ENCODE measurements around the gene NRL.

The NRL gene

DNA sequence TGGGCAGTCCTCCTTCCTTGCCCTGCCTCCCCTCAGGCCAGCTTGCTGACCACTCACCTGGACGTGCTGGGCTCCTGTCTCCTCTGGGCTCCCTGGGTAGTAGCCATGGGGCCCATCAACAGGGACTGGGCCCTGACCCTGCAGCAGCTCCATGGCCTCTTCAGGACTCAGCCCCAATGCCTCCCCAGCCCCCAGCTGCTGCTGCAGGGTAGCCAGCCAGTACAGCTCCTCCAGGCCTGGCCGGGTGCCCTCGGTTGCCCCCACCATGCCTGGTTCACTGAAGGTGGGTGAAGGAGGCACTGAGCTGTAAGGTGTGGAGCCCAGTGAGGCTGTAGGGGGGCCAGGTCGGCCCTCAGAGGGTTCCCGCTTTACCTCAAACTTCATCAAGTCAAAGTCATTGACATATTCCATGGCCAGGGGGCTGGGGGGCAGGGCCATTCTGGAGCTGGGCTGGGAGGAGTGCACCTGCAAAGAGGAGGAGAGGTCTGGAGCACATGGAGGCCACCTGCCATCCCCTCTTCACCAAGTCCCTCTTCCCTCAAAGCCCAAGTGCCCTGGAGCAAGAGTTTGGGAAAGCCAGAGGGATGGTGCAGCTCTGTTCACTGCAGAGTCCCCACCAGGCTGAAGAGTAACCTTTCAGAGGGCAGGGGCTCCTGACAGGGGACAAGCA is 32.2 kb downstream of the NRL start:
- Mint-ChIP-seq H3K4me1 (peaks cover 32% of the 10 kb centered on the region), H3K4me3 (peak overlapping the region; percentile 76 to 86 (median 84)), H3K9me3 (no peaks in the 10 kb centered on the region), H3K36me3 (ENCODE audit: low read depth) (no peaks in the 10 kb centered on the region), H3K27ac (peak overlapping the region in 1 of 3 experiments; percentile 19), H3K27me3 (ENCODE audit: low read depth) (peaks cover 58% of the 10 kb centered on the region)
- TF ChIP-seq, protein P1, sequence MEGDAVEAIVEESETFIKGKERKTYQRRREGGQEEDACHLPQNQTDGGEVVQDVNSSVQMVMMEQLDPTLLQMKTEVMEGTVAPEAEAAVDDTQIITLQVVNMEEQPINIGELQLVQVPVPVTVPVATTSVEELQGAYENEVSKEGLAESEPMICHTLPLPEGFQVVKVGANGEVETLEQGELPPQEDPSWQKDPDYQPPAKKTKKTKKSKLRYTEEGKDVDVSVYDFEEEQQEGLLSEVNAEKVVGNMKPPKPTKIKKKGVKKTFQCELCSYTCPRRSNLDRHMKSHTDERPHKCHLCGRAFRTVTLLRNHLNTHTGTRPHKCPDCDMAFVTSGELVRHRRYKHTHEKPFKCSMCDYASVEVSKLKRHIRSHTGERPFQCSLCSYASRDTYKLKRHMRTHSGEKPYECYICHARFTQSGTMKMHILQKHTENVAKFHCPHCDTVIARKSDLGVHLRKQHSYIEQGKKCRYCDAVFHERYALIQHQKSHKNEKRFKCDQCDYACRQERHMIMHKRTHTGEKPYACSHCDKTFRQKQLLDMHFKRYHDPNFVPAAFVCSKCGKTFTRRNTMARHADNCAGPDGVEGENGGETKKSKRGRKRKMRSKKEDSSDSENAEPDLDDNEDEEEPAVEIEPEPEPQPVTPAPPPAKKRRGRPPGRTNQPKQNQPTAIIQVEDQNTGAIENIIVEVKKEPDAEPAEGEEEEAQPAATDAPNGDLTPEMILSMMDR (IDR thresholded peaks at IDR 0.05; ENCODE audit: unreplicated experiment in 3 of 3), result no peak

DNA sequence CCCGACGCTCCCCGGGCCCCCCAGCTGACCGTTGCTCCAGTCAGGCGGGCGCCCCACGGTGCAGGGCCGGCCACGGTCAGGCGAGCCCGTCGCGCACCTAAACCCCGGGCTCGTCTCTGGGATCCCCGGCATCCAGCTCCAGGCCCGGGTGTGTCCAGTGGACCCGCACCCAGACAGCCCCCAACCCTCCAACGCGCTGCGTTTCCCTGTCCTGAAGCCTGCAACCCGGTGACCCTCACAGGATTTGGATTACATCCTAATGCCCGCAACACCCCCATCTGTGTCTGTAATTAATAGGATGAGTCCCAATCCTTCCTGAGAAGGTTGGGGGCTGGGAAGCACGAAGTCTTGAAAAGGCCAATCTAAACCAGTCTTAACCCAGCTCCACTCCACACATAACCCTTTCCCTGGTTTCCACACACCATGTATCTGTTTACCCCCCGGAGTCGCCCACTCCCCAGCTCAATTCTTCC is 33.0 kb downstream of the NRL start:
- H3K4me3 Mint-ChIP-seq, result peak overlapping the region; percentile 76 to 86 (median 84)
- peak overlapping the region in 1 of 3 experiments; percentile 19 for H3K27ac Mint-ChIP-seq
- H3K9me3 Mint-ChIP-seq, result no peaks in the 10 kb centered on the region
- peaks cover 28% of the 10 kb centered on the region for H3K4me1 Mint-ChIP-seq
- H3K27me3 Mint-ChIP-seq (ENCODE audit: low read depth), result peaks cover 58% of the 10 kb centered on the region
- no peaks in the 10 kb centered on the region for H3K36me3 Mint-ChIP-seq (ENCODE audit: low read depth)
- TF ChIP-seq, protein P1 (IDR thresholded peaks at IDR 0.05; ENCODE audit: unreplicated experiment in 3 of 3), result no peak

DNA sequence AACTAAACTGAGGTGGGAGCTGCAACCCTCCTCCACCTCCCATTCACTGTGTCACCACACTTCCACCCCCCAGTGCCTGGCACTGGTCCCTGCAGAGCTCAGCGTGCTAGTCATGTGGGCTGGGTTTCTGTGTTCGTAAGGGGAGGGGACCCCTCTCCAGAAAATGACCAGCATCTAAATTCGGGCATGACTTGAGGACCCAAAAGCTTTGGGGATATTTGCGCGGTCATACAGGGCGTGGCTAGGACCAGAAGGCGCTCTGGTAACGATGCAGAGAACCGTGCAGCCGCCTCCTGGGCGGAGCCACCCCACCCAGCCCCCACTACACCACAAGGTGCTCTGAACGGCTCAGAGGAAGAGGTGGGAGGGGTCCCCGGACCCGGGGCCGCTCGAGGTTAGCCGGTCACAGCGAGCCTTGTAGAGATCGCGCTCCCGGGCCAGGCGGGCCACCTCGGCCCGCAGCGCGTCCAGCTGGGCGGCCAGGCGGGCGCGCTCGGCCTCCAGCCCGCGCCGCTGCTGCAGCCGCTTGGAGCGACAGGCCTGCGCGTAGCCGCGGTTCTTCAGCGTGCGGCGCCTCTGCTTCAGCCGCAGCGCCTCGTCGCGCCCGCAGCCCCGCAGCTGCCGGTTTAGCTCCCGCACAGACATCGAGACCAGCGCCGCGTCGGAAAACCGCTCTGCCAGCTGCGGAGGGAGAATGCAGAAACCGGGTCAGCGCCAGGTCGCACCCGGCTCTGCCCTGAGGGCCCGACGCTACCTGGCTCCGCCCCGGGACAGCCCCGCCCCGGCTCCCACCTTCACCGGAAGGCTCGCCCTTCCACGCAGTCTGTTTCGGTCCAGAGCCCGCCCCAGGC is 33.6 kb downstream of the NRL start:
- Mint-ChIP-seq H3K4me3 (peak overlapping the region; percentile 77 to 79 (median 78)), H3K9me3 (no peaks in the 10 kb centered on the region), H3K36me3 (ENCODE audit: low read depth) (no peaks in the 10 kb centered on the region), H3K27me3 (ENCODE audit: low read depth) (peaks cover 58% of the 10 kb centered on the region), H3K4me1 (peaks cover 23% of the 10 kb centered on the region), H3K27ac (no peak overlapping the region)
- TF ChIP-seq, protein P1 (IDR thresholded peaks at IDR 0.05; ENCODE audit: unreplicated experiment in 3 of 3), result no peak

DNA sequence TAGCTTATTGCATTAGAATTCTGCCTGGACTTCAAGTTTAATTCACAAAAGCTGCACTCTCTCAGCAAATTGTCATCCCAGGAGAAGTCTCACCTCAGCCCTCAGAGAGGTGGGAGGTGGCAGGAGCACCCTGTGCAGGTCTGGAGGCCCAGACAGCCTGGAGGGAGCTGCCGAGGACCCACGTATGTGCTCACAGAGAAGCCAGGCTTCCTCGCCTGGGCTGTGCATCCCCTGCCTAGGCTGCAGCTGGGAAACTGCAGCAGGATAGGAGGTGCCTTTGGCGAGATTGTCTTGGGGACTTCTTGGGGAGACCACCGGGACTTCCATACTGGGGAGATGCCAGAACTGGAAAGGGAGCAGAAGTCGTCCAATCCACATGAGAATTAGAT is 34.6 kb downstream of the NRL start:
- H3K27ac Mint-ChIP-seq, result no peak overlapping the region
- H3K9me3 Mint-ChIP-seq, result no peaks in the 10 kb centered on the region
- TF ChIP-seq, protein P1 (IDR thresholded peaks at IDR 0.05; ENCODE audit: unreplicated experiment in 3 of 3), result no peak
- peaks cover 55% of the 10 kb centered on the region for H3K27me3 Mint-ChIP-seq (ENCODE audit: low read depth)
- H3K4me3 Mint-ChIP-seq, result peak overlapping the region; percentile 77 to 79 (median 78)
- H3K4me1 Mint-ChIP-seq, result peaks cover 23% of the 10 kb centered on the region
- H3K36me3 Mint-ChIP-seq (ENCODE audit: low read depth), result no peaks in the 10 kb centered on the region

DNA sequence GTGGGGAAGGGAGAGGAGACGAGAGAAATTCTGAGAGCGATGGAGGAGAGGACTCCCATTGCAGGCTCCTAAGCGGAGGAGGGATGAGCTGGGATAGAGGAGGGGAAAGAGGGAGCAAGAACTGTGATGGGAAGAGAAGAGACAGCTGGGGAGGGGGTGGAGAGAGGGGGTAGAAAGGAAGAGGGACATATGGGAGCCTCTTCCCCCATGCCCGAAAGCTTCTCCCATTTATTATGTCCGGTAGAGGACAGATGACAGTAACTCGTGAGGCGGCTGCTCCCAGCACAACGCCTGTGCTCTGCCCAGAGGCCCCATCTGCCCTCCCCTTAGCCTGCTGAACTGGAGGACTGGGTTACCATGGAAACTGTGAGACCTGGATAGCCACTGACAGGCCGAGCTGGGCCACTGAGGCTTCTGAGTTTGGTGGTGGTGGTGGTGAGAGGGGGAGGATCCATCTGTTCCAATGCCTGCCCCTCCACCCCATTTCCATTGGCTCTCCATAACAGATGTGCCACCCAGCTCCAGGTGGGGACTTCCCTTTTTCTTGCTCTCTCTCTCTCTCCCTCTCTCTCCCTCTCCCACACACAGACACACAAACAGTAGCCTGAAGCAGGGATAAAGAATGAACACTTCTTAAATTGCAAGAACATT is 35.1 kb downstream of the NRL start:
- Mint-ChIP-seq H3K36me3 (ENCODE audit: low read depth) (no peaks in the 10 kb centered on the region), H3K27ac (no peak overlapping the region), H3K4me1 (peaks cover 23% of the 10 kb centered on the region), H3K4me3 (peak overlapping the region; percentile 77 to 79 (median 78)), H3K27me3 (ENCODE audit: low read depth) (peaks cover 49% of the 10 kb centered on the region), H3K9me3 (no peaks in the 10 kb centered on the region)
- TF ChIP-seq, protein P1 (IDR thresholded peaks at IDR 0.05; ENCODE audit: unreplicated experiment in 3 of 3), result no peak

Data from nephron (organoid).